Ramos (cell line): ENCODE results near the gene DNAJB8.

Experiments used
- in situ Hi-C: fragments of 300-500 bp; cut with MboI; formaldehyde crosslinking; loops from one replicate; pipeline ENCODE4 v1.14.3; 2022; ENCODE audit warnings: low sequenced_read_pairs; ENCODE audit not compliant: unreplicated experiment

Gene DNAJB8

GRCh38 chr3:128418900-128419299, 47.8 kb downstream of the DNAJB8 start:
- in situ Hi-C loops = no loop called here

GRCh38 chr3:128416578-128417211, 50.0 kb downstream of the DNAJB8 start:
- in situ Hi-C loops = no loop called here

- in situ Hi-C loops = no loop called here
Observed at GRCh38 chr3:128415773-128416577, 50.7 kb downstream of the DNAJB8 start.

- in situ Hi-C loops = no loop called here
Observed at GRCh38 chr3:128415200-128415772, 51.4 kb downstream of the DNAJB8 start.

GRCh38 chr3:128413413-128414205, 53.1 kb downstream of the DNAJB8 start:
- in situ Hi-C loops = no loop called here

GRCh38 chr3:128413003-128413370, 53.7 kb downstream of the DNAJB8 start:
- in situ Hi-C loops = no loop called here
